ENCODE measurements around the gene SFMBT2. TPM values are rescaled to one million over a fixed set of nuclear protein-coding genes. Genes with fewer than 3 reads are reported as not detected.

SFMBT2 gene
- total RNA-seq, 1 donor from 2014 or later, result 7.0 TPM

- Mint-ChIP-seq H3K27ac (ENCODE audit: unreplicated experiment) (no peak overlapping the region), H3K4me1 (peaks cover 11% of the 10 kb centered on the region), H3K27me3 (ENCODE audit: low read depth) (no peaks in the 10 kb centered on the region), H3K9me3 (no peaks in the 10 kb centered on the region), H3K36me3 (ENCODE audit: low read depth) (no peaks in the 10 kb centered on the region), H3K4me3 (no peak overlapping the region)
- TF ChIP-seq, protein P1, sequence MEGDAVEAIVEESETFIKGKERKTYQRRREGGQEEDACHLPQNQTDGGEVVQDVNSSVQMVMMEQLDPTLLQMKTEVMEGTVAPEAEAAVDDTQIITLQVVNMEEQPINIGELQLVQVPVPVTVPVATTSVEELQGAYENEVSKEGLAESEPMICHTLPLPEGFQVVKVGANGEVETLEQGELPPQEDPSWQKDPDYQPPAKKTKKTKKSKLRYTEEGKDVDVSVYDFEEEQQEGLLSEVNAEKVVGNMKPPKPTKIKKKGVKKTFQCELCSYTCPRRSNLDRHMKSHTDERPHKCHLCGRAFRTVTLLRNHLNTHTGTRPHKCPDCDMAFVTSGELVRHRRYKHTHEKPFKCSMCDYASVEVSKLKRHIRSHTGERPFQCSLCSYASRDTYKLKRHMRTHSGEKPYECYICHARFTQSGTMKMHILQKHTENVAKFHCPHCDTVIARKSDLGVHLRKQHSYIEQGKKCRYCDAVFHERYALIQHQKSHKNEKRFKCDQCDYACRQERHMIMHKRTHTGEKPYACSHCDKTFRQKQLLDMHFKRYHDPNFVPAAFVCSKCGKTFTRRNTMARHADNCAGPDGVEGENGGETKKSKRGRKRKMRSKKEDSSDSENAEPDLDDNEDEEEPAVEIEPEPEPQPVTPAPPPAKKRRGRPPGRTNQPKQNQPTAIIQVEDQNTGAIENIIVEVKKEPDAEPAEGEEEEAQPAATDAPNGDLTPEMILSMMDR (conservative IDR thresholded peaks at IDR 0.05), result no peak
- no peak for DNase-seq (ENCODE audit: low read depth, low spot score)
Observed at GRCh38 chr10:7265396-7266123, 145.3 kb downstream of the SFMBT2 start.

DNA sequence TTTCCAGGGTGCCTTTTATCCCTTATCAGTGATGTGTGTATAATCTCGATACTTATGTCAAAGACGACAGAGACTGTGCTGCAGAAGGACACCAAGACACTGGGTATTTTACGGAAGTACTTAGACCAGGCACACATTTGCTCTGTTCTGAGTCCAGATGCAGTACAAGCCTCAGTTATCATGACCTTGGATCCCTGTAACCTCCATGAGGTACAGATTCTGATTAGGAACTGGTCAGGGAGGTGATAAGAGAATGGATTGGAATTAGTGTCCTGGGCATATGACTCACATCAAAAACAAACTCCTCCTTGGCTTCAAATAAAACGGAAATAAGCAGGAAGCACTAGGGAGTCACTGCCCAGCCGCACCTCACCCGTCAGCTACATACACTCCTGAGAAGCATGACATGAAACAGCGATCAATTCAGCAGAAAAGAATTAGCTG lies 146.5 kb downstream of the SFMBT2 start:
- H3K27ac Mint-ChIP-seq (ENCODE audit: unreplicated experiment), result no peak overlapping the region
- no peaks in the 10 kb centered on the region for H3K36me3 Mint-ChIP-seq (ENCODE audit: low read depth)
- TF ChIP-seq, protein P1 (conservative IDR thresholded peaks at IDR 0.05), result no peak
- DNase-seq (ENCODE audit: low read depth, low spot score), result no peak
- H3K4me3 Mint-ChIP-seq, result no peak overlapping the region
- no peaks in the 10 kb centered on the region for H3K27me3 Mint-ChIP-seq (ENCODE audit: low read depth)
- no peaks in the 10 kb centered on the region for H3K9me3 Mint-ChIP-seq
- peaks cover 19% of the 10 kb centered on the region for H3K4me1 Mint-ChIP-seq

DNA sequence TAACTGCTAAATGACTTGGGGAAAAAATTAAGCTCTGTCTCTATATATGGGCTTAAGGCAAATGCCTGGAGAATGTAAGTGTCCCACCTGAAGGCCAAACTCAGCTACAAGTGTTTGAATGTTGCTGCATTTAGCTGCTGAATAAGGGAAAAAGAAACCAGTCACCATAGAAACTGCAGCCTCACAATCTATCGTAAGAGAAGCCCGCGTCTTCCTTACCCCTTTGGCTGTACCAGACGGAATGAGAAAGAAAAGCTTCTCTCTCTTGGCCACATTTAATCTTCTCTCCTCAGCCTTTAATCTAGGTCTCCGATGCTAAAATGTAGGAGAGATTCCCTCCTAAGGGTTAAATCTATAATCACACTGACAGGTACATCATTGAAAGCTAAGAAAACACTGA lies 147.2 kb downstream of the SFMBT2 start:
- H3K4me3 Mint-ChIP-seq, result no peak overlapping the region
- DNase-seq (ENCODE audit: low read depth, low spot score), result no peak
- TF ChIP-seq, protein P1 (conservative IDR thresholded peaks at IDR 0.05), result no peak
- H3K27ac Mint-ChIP-seq (ENCODE audit: unreplicated experiment), result no peak overlapping the region
- peaks cover 22% of the 10 kb centered on the region for H3K4me1 Mint-ChIP-seq
- H3K9me3 Mint-ChIP-seq, result no peaks in the 10 kb centered on the region
- H3K36me3 Mint-ChIP-seq (ENCODE audit: low read depth), result no peaks in the 10 kb centered on the region
- H3K27me3 Mint-ChIP-seq (ENCODE audit: low read depth), result no peaks in the 10 kb centered on the region

DNA sequence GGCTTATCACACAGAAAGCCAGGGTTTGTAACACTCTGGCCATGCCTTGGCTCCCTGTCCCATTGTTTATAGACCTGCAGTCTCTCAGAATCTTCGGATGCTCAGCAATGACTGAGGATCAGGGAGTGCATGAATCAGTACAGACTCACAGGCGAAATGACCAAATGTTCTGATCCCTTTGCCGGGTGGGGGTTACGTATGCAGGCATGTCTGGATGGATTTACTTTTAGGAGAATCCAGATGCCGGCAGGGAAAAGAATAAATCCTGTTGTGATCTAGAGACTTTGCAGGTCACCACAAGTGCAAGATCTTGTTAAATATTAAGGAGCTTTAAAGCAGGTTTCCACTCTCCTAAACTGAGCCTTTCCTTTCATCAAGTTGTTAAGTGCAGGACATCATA lies 149.5 kb downstream of the SFMBT2 start:
- TF ChIP-seq, protein P1 (conservative IDR thresholded peaks at IDR 0.05), result no peak
- H3K27me3 Mint-ChIP-seq (ENCODE audit: low read depth), result no peaks in the 10 kb centered on the region
- H3K27ac Mint-ChIP-seq (ENCODE audit: unreplicated experiment), result no peak overlapping the region

DNA sequence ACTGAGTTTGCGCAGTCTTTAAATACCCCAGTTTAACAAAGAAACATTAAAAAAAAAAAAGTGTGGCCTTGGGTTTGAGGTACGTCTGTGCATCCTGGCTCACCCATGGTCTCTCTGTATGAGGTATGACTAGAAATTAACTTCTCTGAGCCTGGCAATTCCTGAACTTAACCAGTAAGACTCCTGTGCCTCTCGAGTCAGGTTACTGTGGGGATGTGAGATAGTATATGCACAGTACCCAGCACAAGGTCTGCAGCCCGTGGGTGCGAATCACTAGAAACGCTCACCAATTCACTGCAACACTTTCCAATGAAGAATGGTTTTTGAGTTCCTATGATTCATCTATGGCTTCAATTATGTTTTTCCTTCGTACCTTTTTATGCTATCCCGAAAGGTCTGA lies 149.9 kb downstream of the SFMBT2 start:
- Mint-ChIP-seq H3K36me3 (ENCODE audit: low read depth) (no peaks in the 10 kb centered on the region), H3K27me3 (ENCODE audit: low read depth) (no peaks in the 10 kb centered on the region), H3K27ac (ENCODE audit: unreplicated experiment) (no peak overlapping the region), H3K4me1 (peaks cover 26% of the 10 kb centered on the region), H3K9me3 (no peaks in the 10 kb centered on the region), H3K4me3 (no peak overlapping the region)
- DNase-seq (ENCODE audit: low read depth, low spot score), result no peak
- TF ChIP-seq, protein P1 (conservative IDR thresholded peaks at IDR 0.05), result no peak

More for the DNA sequence above, 149.5 kb downstream of the SFMBT2 start:
- H3K4me3 Mint-ChIP-seq, result no peak overlapping the region
- no peaks in the 10 kb centered on the region for H3K9me3 Mint-ChIP-seq
- H3K36me3 Mint-ChIP-seq (ENCODE audit: low read depth), result no peaks in the 10 kb centered on the region
- DNase-seq (ENCODE audit: low read depth, low spot score), result no peak
- peaks cover 26% of the 10 kb centered on the region for H3K4me1 Mint-ChIP-seq
